Coronary artery (tissue), 2 donors: ENCODE data around the gene ALG2.

Experiments
- DNase-seq: peaks from one replicate; pipeline ENCODE4 v3.0.0-alpha.2; 2017; ENCODE audit warnings: low spot score
- H3K27ac ChIP-seq, 2 donors: fragments of 200-600 bp; sonication (generic); one replicate each; pipeline ENCODE4 v1.5.1; 2016 to 2019
- H3K4me3 ChIP-seq: fragments of 200-600 bp; sonication (generic); 2 replicates; pipeline ENCODE4 v1.5.1; 2016; ENCODE audit warnings: mild to moderate bottlenecking, moderate library complexity
- CTCF ChIP-seq: fragments of 200-600 bp; sonication (generic); IDR thresholded peaks from one replicate; pipeline ENCODE4 v1.5.1; 2019; ENCODE audit warnings: antibody characterized with exemption

ALG2 gene

GRCh38 chr9:99230206-99230605, 8.5 kb upstream of the ALG2 start:
- TF ChIP-seq CTCF, result no peak
- Histone ChIP-seq H3K4me3 (no peak overlapping the region), H3K27ac (no peak overlapping the region)
- no peak for DNase-seq

- no peak overlapping the region for H3K27ac ChIP-seq
- no peak overlapping the region for H3K4me3 ChIP-seq
- no peak for DNase-seq
- TF ChIP-seq CTCF, result no peak
These were observed 4.3 kb upstream of the ALG2 start for GRCh38 chr9:99226054-99226453.

- no peak for TF ChIP-seq CTCF
- DNase-seq, result no peak
- no peak overlapping the region for H3K4me3 ChIP-seq
- H3K27ac ChIP-seq, result no peak overlapping the region
These were observed 2.7 kb upstream of the ALG2 start for GRCh38 chr9:99224445-99224844.

- DNase-seq, result no peak
These were observed 901 bp upstream of the ALG2 start for GRCh38 chr9:99222416-99223270.

GRCh38 chr9:99221266-99221620, 499 bp downstream of the ALG2 start:
- TF ChIP-seq CTCF, result no peak
- Histone ChIP-seq H3K4me3 (peak overlapping the region; percentile 95), H3K27ac (peak overlapping the region; percentile 80 to 91)
- DNase-seq, result no peak

More at GRCh38 chr9:99222416-99223270, 901 bp upstream of the ALG2 start:
- no peak for TF ChIP-seq CTCF
- H3K27ac ChIP-seq, result peak overlapping the region; percentile 80 to 91
- H3K4me3 ChIP-seq, result peak overlapping the region; percentile 95

- Histone ChIP-seq H3K27ac (no peak overlapping the region), H3K4me3 (peak overlapping the region; percentile 95)
These were observed 1.7 kb downstream of the ALG2 start for GRCh38 chr9:99220011-99220410.

More at GRCh38 chr9:99220011-99220410, 1.7 kb downstream of the ALG2 start:
- no peak for DNase-seq
- no peak for TF ChIP-seq CTCF
